Right lobe of liver (tissue), 4 donors: ENCODE results near the gene DMP1.

Experiments
- CTCF ChIP-seq, 4 donors: fragments of 200-600 bp in 3 of 4; fragments of 450-650 bp in 1 of 4; IDR thresholded peaks; one replicate each; pipeline versions ENCODE4 v1.5.1 to v1.8.0; 2016 to 2022; ENCODE audit warnings: antibody characterized with exemption in 4 of 4, mild to moderate bottlenecking in 2 of 4
- POLR2A ChIP-seq: fragments of 450-650 bp; IDR thresholded peaks from one replicate; pipeline ENCODE4 v1.6.1; 2017; ENCODE audit warnings: antibody characterized with exemption, mild to moderate bottlenecking
- donor health status: DM: no; HTN: no; CAD: no.
- donor health status: DM: no; HTN: no; CAD: no.
- donor health status: DM: no; HTN: yes; CAD: no.

- TF ChIP-seq CTCF (IDR thresholded peaks at IDR 0.05) (no peak), POLR2A (no peak)
These were observed 30.2 kb downstream of the DMP1 start for GRCh38 chr4:87680271-87680670.
